Tibial nerve (tissue), 4 donors: ENCODE results near the gene PAPPA2. TPM values are rescaled to one million over a fixed set of nuclear protein-coding genes. Genes with fewer than 3 reads are reported as not detected.
"Not testable (repeated sequence)": the region's sequence is repeated elsewhere in the genome, so short reads cannot be mapped to it uniquely, and the experiment has no call there.

Experiments used
- DNase-seq, 2 donors: peaks; one replicate each; pipeline ENCODE4 v3.0.0-alpha.2; 2019; ENCODE audit warnings: low spot score in 2 of 2
- H3K27ac ChIP-seq, 4 donors: fragments of 200-600 bp; sonication (generic) in 3 of 4; one replicate each; pipeline ENCODE4 v1.5.1; 2017 to 2019; ENCODE audit warnings: mild to moderate bottlenecking in 1 of 4
- H3K27me3 ChIP-seq, 2 donors: fragments of 200-600 bp; sonication (generic) in 1 of 2; one replicate each; pipeline versions ENCODE4 v1.5.1 to v1.6.0; 2017 to 2019
- H3K36me3 ChIP-seq, 3 donors: fragments of 200-600 bp; sonication (generic); one replicate each; pipeline ENCODE4 v1.5.1; 2018 to 2019
- H3K4me1 ChIP-seq, 4 donors: fragments of 200-600 bp; sonication (generic) in 3 of 4; one replicate each; pipeline ENCODE4 v1.5.1; 2017 to 2019
- H3K4me3 ChIP-seq, 4 donors: fragments of 200-600 bp; sonication (generic) in 3 of 4; one replicate each; pipeline ENCODE4 v1.5.1; 2017 to 2019; ENCODE audit warnings: mild to moderate bottlenecking in 1 of 4, moderate library complexity in 1 of 4
- H3K9me3 ChIP-seq, 4 donors: fragments of 200-600 bp; sonication (generic) in 3 of 4; one replicate each; pipeline ENCODE4 v1.5.1; 2017 to 2019
- CTCF ChIP-seq, 5 experiments: fragments of 200-600 bp in 3 of 5; fragments of 450-650 bp in 2 of 5; sonication (generic) in 3 of 5; IDR thresholded peaks; one replicate each; pipeline ENCODE4 v1.5.1; 2016 to 2019; ENCODE audit warnings: antibody characterized with exemption in 5 of 5, mild to moderate bottlenecking in 3 of 5, moderate library complexity in 2 of 5
- EP300 ChIP-seq, 2 donors: sonication (generic); formaldehyde crosslinking; IDR thresholded peaks; one replicate each; pipeline ENCODE4 v1.6.1; 2017; ENCODE audit warnings: antibody characterized with exemption in 2 of 2, mild to moderate bottlenecking in 1 of 2
- POLR2A ChIP-seq, 2 donors: fragments of 450-650 bp; IDR thresholded peaks; one replicate each; pipeline ENCODE4 v1.6.1; 2017; ENCODE audit warnings: antibody characterized with exemption in 2 of 2, mild to moderate bottlenecking in 2 of 2, moderate library complexity in 2 of 2
- WGBS, 2 donors: methylation state at CpG; one replicate each; pipeline ENCODE4 v1.1.5; 2018; 5-methylcytosine and 5-hydroxymethylcytosine counted together
- total RNA-seq, 4 donors: library from RNA; depleted of rRNA; stranded (reverse); fragments of >200 nt; gene quantifications; one replicate each; pipeline ENCODE4 v1.1.0, GENCODE V29; 2016

The PAPPA2 gene
- total RNA-seq, 4 donors from 2014 or later: 0.20 to 0.90 (median 0.21) TPM

DNA sequence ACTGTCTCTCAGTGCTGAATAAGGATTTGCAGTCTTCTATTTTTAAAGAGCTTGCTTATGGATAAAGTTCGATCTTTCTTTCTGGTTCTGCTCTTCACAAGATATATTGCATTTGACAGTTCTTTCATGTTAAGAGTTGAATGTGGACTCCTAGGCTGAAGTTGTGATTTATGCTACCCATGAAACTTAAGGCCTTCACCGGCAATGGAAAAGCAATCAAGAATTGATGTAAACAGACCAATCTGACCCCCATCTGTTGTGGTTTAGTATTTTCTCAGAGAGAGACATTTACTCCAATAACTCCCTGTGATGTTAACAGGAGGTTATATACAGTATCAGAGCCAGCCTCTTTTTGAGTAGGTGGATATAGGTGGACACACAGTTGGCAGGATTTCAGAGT lies 165.8 kb downstream of the PAPPA2 start:
- no peaks in the 10 kb centered on the region for H3K9me3 ChIP-seq
- H3K36me3 ChIP-seq: no peaks in the 10 kb centered on the region
- no peak for DNase-seq
- TF ChIP-seq CTCF (IDR thresholded peaks at IDR 0.05) (no peak), POLR2A (IDR thresholded peaks at IDR 0.05) (no peak), EP300 (IDR thresholded peaks at IDR 0.05) (no peak)
- H3K27ac ChIP-seq: no peak overlapping the region
- 66 to 67% methylated on average over 2 of the region's 2 CpGs for WGBS, 2 donors
- no peak overlapping the region for H3K4me3 ChIP-seq
- no peaks in the 10 kb centered on the region for H3K4me1 ChIP-seq
- no peaks in the 10 kb centered on the region for H3K27me3 ChIP-seq

DNA sequence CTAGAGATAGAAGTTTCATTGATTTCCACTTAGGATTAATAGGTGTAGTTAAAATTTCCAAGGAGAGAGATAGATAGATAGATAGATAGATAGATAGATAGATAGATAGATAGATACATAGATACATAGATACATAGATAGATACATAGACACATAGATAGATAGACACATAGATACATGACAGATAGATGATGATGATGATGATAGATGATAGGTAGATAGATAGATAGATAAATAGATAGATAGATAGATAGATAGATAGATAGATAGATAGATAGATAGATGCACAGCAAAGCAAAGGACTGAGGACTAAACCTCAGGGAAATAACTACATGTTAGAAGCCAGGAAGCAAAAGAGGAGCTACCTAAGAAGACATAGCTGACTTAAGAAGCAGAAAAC lies 171.8 kb downstream of the PAPPA2 start:
- not testable (repeated sequence) for H3K36me3 ChIP-seq, H3K27me3 ChIP-seq, H3K27ac ChIP-seq, DNase-seq, H3K9me3 ChIP-seq, H3K4me1 ChIP-seq, H3K4me3 ChIP-seq

DNA sequence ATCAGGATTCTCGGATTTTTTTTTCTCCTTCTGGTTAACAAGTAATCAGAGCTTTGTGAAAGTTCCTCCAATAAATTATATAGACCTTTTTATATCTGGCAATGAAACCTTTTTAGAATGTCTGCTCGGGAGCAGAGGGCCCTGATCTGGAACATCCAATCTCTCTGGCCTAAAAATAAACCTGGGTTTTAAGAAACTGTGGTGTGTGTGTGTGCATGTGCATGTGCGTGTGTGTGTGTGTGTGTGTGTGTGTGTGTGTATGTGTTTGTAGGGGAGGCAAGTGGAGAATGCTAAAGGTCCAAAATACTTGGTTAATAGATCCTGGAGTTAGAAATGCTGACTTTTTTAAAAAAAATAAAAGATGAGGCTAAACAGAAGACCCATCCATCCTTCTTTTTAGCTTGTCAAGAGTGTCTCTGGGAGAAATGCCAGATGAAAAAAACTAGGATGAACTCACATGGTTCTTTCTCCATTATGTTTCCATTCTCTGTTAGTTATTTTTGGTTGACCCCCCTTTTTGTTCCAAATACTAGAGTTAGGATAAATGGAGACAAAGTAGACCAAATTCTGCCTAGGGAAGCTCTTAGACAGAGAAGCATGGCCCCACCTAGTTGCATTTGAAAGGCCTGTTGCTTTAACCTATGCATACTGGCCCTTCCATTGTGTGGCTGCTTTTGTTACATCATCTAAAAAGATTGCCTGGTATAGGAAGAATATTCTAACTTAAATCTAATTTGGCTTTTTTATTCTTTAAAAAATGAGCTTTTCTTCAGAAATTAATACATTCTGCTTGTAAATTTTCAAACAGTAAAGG lies 175.9 kb downstream of the PAPPA2 start:
- H3K36me3 ChIP-seq: no peaks in the 10 kb centered on the region
- DNase-seq: no peak
- H3K4me3 ChIP-seq: no peak overlapping the region
- no peaks in the 10 kb centered on the region for H3K27me3 ChIP-seq
- H3K27ac ChIP-seq: no peak overlapping the region
- H3K4me1 ChIP-seq: no peaks in the 10 kb centered on the region
- WGBS, 2 donors: 40 to 56% methylated on average over 3 of the region's 3 CpGs
- TF ChIP-seq CTCF (IDR thresholded peaks at IDR 0.05): no peak
- no peak for TF ChIP-seq POLR2A (IDR thresholded peaks at IDR 0.05)
- no peak for TF ChIP-seq EP300 (IDR thresholded peaks at IDR 0.05)
- H3K9me3 ChIP-seq: no peaks in the 10 kb centered on the region

DNA sequence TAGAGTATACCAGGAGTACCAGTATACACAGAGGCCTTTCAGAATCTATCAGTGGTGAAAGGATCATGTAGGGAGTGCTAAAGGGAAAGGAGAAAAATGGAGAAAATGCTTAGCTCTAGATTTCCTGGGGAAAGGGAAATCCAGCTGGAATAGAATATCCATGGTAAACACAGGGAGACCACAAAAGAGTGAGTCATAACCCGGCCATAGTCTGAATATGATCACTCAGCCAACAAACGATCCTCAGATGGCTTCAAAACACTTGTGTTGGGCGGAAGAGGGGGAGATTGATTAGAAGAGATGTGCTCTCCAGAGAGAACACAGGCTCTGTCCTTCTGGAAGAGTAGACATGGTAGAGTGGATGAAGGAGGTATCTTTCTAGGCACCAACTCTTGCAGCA lies 180.6 kb downstream of the PAPPA2 start:
- DNase-seq: no peak
- TF ChIP-seq POLR2A (IDR thresholded peaks at IDR 0.05) (no peak), CTCF (IDR thresholded peaks at IDR 0.05) (no peak), EP300 (IDR thresholded peaks at IDR 0.05) (no peak)
- Histone ChIP-seq H3K4me1 (no peaks in the 10 kb centered on the region), H3K9me3 (peaks cover 0 to 5% (median under 1%) of the 10 kb centered on the region in 4 donors), H3K27me3 (no peaks in the 10 kb centered on the region), H3K27ac (no peak overlapping the region), H3K36me3 (no peaks in the 10 kb centered on the region), H3K4me3 (no peak overlapping the region)
- 45 to 48% methylated on average over 3 of the region's 3 CpGs for WGBS, 2 donors

- H3K27me3 ChIP-seq: no peaks in the 10 kb centered on the region
- 68% methylated on average over 1 of the region's 1 CpG for WGBS, 2 donors
- H3K4me3 ChIP-seq: no peak overlapping the region
- TF ChIP-seq CTCF (IDR thresholded peaks at IDR 0.05) (no peak), POLR2A (IDR thresholded peaks at IDR 0.05) (no peak), EP300 (IDR thresholded peaks at IDR 0.05) (no peak)
- no peak overlapping the region for H3K27ac ChIP-seq
- H3K9me3 ChIP-seq: peaks cover 0 to 41% (median 7%) of the 10 kb centered on the region in 4 donors
- no peak for DNase-seq
- H3K36me3 ChIP-seq: no peaks in the 10 kb centered on the region
- H3K4me1 ChIP-seq: no peaks in the 10 kb centered on the region
These were observed 185.6 kb downstream of the PAPPA2 start for GRCh38 chr1:176648556-176648955.
